ENCODE data around the gene FAM8A1. TPM values are rescaled to one million over a fixed set of nuclear protein-coding genes. Genes with fewer than 3 reads are reported as not detected.
"Not testable (repeated sequence)": the region's sequence is repeated elsewhere in the genome, so short reads cannot be mapped to it uniquely, and the experiment has no call there.

FAM8A1 gene
- total RNA-seq, 2 experiments from 2014 or later = 6.5 to 11.8 TPM

GRCh38 chr6:17584241-17584803, 15.8 kb upstream of the FAM8A1 start:
- CTCF ChIA-PET (ENCODE audit: unreplicated experiment) = no interaction called here
- TF ChIP-seq CTCF (conservative IDR thresholded peaks at IDR 0.05; ENCODE audit: low read length) (peak; percentile 100), EZH2phosphoT487 (IDR thresholded peaks at IDR 0.05; ENCODE audit: borderline replicate concordance, low read depth, low read length) (no peak)
- Histone ChIP-seq H3K9me2 (ENCODE audit: insufficient read depth, low read length) (no peaks in the 10 kb centered on the region), H3K27ac (ENCODE audit: low read depth, low read length, poor library complexity, severe bottlenecking) (no peak overlapping the region), H3K9me3 (ENCODE audit: low read length) (no peaks in the 10 kb centered on the region), H3K4me1 (ENCODE audit: insufficient read depth, low read length, poor library complexity, severe bottlenecking) (peaks cover 3% of the 10 kb centered on the region), H3K36me3 (ENCODE audit: insufficient read depth, low read length) (no peaks in the 10 kb centered on the region), H3K4me2 (ENCODE audit: low read length) (no peak overlapping the region), H2AFZ (ENCODE audit: low read length) (peak overlapping the region; percentile 32; the same call in 1 of the 2 replicates), H3K79me2 (ENCODE audit: insufficient read depth, low read depth, low read length) (no peaks in the 10 kb centered on the region), H3K4me3 (ENCODE audit: low read depth, low read length, poor library complexity, severe bottlenecking) (no peak overlapping the region), H4K20me1 (ENCODE audit: insufficient read depth, low read length) (no peaks in the 10 kb centered on the region)
- intact Hi-C loops (cut with micrococcal nuclease; ENCODE audit: unreplicated experiment) = loop anchor here (1.0 to 10.0 kb wide), 3 partner anchors 220 to 920 kb away; no protein-coding TSS in a partner anchor
- POLR2A ChIA-PET = no interaction called here
- peak; percentile 62 for DNase-seq (ENCODE audit: low spot score)
- no TSS peak for BruUV-seq (replicated peaks)

GRCh38 chr6:17585766-17586490, 14.2 kb upstream of the FAM8A1 start:
- Histone ChIP-seq H3K27ac (ENCODE audit: low read depth, low read length, poor library complexity, severe bottlenecking) (no peak overlapping the region), H3K4me1 (ENCODE audit: insufficient read depth, low read length, poor library complexity, severe bottlenecking) (peaks cover 3% of the 10 kb centered on the region), H3K79me2 (ENCODE audit: insufficient read depth, low read depth, low read length) (no peaks in the 10 kb centered on the region), H3K4me3 (ENCODE audit: low read depth, low read length, poor library complexity, severe bottlenecking) (no peak overlapping the region), H2AFZ (ENCODE audit: low read length) (no peak overlapping the region), H3K9me2 (ENCODE audit: insufficient read depth, low read length) (no peaks in the 10 kb centered on the region), H3K9me3 (ENCODE audit: low read length) (no peaks in the 10 kb centered on the region), H3K4me2 (ENCODE audit: low read length) (no peak overlapping the region), H4K20me1 (ENCODE audit: insufficient read depth, low read length) (no peaks in the 10 kb centered on the region), H3K36me3 (ENCODE audit: insufficient read depth, low read length) (no peaks in the 10 kb centered on the region)
- intact Hi-C loops (cut with micrococcal nuclease; ENCODE audit: unreplicated experiment) = loop anchor here (10.0 kb wide), 1 partner anchor 919 kb away; no protein-coding TSS in a partner anchor
- no TSS peak for BruUV-seq (replicated peaks)
- no peak for TF ChIP-seq EZH2phosphoT487 (IDR thresholded peaks at IDR 0.05; ENCODE audit: borderline replicate concordance, low read depth, low read length)
- TF ChIP-seq CTCF (conservative IDR thresholded peaks at IDR 0.05; ENCODE audit: low read length) = peak; percentile 36; the same call in 1 of the 2 replicates
- DNase-seq (ENCODE audit: low spot score) = peak; percentile 16
- CTCF ChIA-PET (ENCODE audit: unreplicated experiment) = no interaction called here
- POLR2A ChIA-PET = interaction anchor here (0.6 to 0.9 kb wide), 2 partner anchors 11 to 140 kb away, joined by 3 read pairs; no protein-coding TSS in a partner anchor

- H2AFZ ChIP-seq (ENCODE audit: low read length); H3K4me2 ChIP-seq (ENCODE audit: low read length); H3K9me3 ChIP-seq (ENCODE audit: low read length); H3K4me1 ChIP-seq (ENCODE audit: insufficient read depth, low read length, poor library complexity, severe bottlenecking); CTCF ChIA-PET (ENCODE audit: unreplicated experiment); H3K79me2 ChIP-seq (ENCODE audit: insufficient read depth, low read depth, low read length); H4K20me1 ChIP-seq (ENCODE audit: insufficient read depth, low read length); POLR2A ChIA-PET; H3K4me3 ChIP-seq (ENCODE audit: low read depth, low read length, poor library complexity, severe bottlenecking); H3K9me2 ChIP-seq (ENCODE audit: insufficient read depth, low read length); H3K27ac ChIP-seq (ENCODE audit: low read depth, low read length, poor library complexity, severe bottlenecking); BruUV-seq (replicated peaks); H3K36me3 ChIP-seq (ENCODE audit: insufficient read depth, low read length); DNase-seq (ENCODE audit: low spot score): not testable (repeated sequence)
- intact Hi-C loops (cut with micrococcal nuclease; ENCODE audit: unreplicated experiment) = loop anchor here (10.0 kb wide), 1 partner anchor 918 kb away; no protein-coding TSS in a partner anchor
These were observed 13.5 kb upstream of the FAM8A1 start for GRCh38 chr6:17586623-17587022.

All from OCI-LY7 (cell line).